K562 (cell line): ENCODE results near the gene MARCO.

Source experiments
- ARID1B ChIP-seq: fragments of 450-650 bp; IDR thresholded peaks from 2 replicates; pipeline ENCODE4 v1.6.1; 2016; ENCODE audit warnings: antibody characterized with exemption, mild to moderate bottlenecking, inconsistent platforms
- FOXK2 ChIP-seq, 2 experiments: fragments of 450-650 bp; IDR thresholded peaks in 1 of 2; conservative IDR thresholded peaks in 1 of 2; 2 replicates each; pipeline ENCODE4 v1.6.1; 2016; ENCODE audit warnings: low read depth in 2 of 2, mild to moderate bottlenecking in 1 of 2
- FOXM1 ChIP-seq, 2 experiments: fragments of 450-650 bp in 1 of 2; sonication (generic) in 1 of 2; formaldehyde crosslinking in 1 of 2; IDR thresholded peaks; 2 replicates each; pipeline versions ENCODE4 v1.6.1 to v1.9.0; 2017 to 2022; ENCODE audit warnings: low read depth in 2 of 2, mild to moderate bottlenecking in 2 of 2, missing genetic modification reagents in 1 of 2, moderate library complexity in 1 of 2
- FOXP1 ChIP-seq: sonication (generic); formaldehyde crosslinking; IDR thresholded peaks from 2 replicates; pipeline ENCODE4 v1.8.0; 2022; ENCODE audit warnings: mild to moderate bottlenecking, missing genetic modification reagents
- IFI16 ChIP-seq: fragments of 250-450 bp; sonication (Bioruptor Pico); IDR thresholded peaks from 2 replicates; pipeline ENCODE4 v2.1.2; 2022; ENCODE audit warnings: mild to moderate bottlenecking, inconsistent platforms
- NCOA1 ChIP-seq: fragments of 450-650 bp; IDR thresholded peaks from 2 replicates; pipeline ENCODE4 v1.6.1; 2016; ENCODE audit warnings: low read depth
- POLR2AphosphoS5 ChIP-seq: IDR thresholded peaks from 2 replicates; pipeline ENCODE4 v1.6.1; 2011; ENCODE audit warnings: mild to moderate bottlenecking, low read depth, low read length, moderate library complexity; ENCODE audit not compliant: control insufficient read depth, insufficient read depth
- TAF1 ChIP-seq: IDR thresholded peaks from 2 replicates; pipeline ENCODE4 v1.6.1; 2011; ENCODE audit warnings: mild to moderate bottlenecking, low read length, moderate library complexity; ENCODE audit not compliant: insufficient read depth, control insufficient read depth, severe bottlenecking; ENCODE audit errors: extremely low read depth
- ZNF384 ChIP-seq: IDR thresholded peaks from 2 replicates; pipeline ENCODE4 v1.6.1; 2012; ENCODE audit warnings: low read depth, low read length, improper control_type of control experiment
- TF ChIP-seq, protein P1 (sequence below), 2 experiments: fragments of 150-350 bp in 1 of 2; IDR thresholded peaks; 2 replicates each; pipeline ENCODE4 v1.6.1; 2012 to 2016; ENCODE audit warnings: low read depth in 2 of 2, low read length in 2 of 2, mild to moderate bottlenecking in 1 of 2, moderate library complexity in 1 of 2
- TF ChIP-seq, protein P2 (sequence below): sonication (generic); formaldehyde crosslinking; IDR thresholded peaks from 2 replicates; pipeline ENCODE4 v1.5.0; 2020; ENCODE audit warnings: missing genetic modification reagents
- TF ChIP-seq, protein P3 (sequence below): sonication (generic); formaldehyde crosslinking; IDR thresholded peaks from 2 replicates; pipeline ENCODE4 v1.9.0; 2022; ENCODE audit warnings: mild to moderate bottlenecking, missing genetic modification reagents
- TF ChIP-seq, protein P4 (sequence below), 3 experiments: IDR thresholded peaks in 2 of 3; conservative IDR thresholded peaks in 1 of 3; 2 replicates each; pipeline ENCODE4 v1.5.1; 2011 to 2012; ENCODE audit warnings: low read length in 3 of 3, mild to moderate bottlenecking in 3 of 3, control low read depth in 2 of 3, improper control_type of control experiment in 1 of 3, inconsistent platforms in 1 of 3, low read depth in 1 of 3, mixed read lengths in 1 of 3, moderate library complexity in 1 of 3; ENCODE audit not compliant: insufficient read depth in 2 of 3

DNA sequence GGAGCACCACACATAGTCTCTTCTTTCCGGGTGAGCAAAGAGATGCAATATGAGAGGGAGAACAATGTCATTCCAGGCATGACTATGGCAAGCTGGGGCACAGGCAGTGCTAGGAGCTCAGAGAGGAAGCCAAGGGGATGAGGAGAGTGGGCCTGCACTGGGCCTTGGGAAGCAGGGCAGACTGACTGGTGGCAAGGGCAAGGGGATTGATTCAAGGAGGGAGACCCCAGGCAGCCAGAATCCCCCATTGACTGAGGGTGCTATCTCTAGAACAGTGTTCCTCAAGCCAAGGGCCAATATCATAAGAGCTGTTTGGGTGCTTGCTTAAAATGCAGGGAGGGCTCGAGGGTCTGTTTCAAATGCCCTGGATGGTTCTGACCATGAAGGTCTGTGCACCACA is 36.1 kb downstream of the MARCO start:
- TF ChIP-seq NCOA1 (no peak), IFI16 (CRISPR knock-in tag) (no peak), FOXP1 (CRISPR knock-in tag) (no peak), ZNF384 (no peak), FOXM1 (IDR thresholded peaks at IDR 0.05; ENCODE audit: low read depth) (no peak), FOXM1 (CRISPR knock-in tag; IDR thresholded peaks at IDR 0.05; ENCODE audit: low read depth) (no peak), ARID1B (no peak), TAF1 (no peak), POLR2AphosphoS5 (no peak), FOXK2 (conservative IDR thresholded peaks at IDR 0.05 in 1 of 2, IDR thresholded peaks at IDR 0.05 in 1 of 2; ENCODE audit: low read depth in 2 of 2) (no peak)
- TF ChIP-seq, protein P1, sequence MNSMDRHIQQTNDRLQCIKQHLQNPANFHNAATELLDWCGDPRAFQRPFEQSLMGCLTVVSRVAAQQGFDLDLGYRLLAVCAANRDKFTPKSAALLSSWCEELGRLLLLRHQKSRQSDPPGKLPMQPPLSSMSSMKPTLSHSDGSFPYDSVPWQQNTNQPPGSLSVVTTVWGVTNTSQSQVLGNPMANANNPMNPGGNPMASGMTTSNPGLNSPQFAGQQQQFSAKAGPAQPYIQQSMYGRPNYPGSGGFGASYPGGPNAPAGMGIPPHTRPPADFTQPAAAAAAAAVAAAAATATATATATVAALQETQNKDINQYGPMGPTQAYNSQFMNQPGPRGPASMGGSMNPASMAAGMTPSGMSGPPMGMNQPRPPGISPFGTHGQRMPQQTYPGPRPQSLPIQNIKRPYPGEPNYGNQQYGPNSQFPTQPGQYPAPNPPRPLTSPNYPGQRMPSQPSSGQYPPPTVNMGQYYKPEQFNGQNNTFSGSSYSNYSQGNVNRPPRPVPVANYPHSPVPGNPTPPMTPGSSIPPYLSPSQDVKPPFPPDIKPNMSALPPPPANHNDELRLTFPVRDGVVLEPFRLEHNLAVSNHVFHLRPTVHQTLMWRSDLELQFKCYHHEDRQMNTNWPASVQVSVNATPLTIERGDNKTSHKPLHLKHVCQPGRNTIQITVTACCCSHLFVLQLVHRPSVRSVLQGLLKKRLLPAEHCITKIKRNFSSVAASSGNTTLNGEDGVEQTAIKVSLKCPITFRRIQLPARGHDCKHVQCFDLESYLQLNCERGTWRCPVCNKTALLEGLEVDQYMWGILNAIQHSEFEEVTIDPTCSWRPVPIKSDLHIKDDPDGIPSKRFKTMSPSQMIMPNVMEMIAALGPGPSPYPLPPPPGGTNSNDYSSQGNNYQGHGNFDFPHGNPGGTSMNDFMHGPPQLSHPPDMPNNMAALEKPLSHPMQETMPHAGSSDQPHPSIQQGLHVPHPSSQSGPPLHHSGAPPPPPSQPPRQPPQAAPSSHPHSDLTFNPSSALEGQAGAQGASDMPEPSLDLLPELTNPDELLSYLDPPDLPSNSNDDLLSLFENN (IDR thresholded peaks at IDR 0.05; ENCODE audit: low read depth in 2 of 2, low read length in 2 of 2), result no peak
- TF ChIP-seq, protein P2, sequence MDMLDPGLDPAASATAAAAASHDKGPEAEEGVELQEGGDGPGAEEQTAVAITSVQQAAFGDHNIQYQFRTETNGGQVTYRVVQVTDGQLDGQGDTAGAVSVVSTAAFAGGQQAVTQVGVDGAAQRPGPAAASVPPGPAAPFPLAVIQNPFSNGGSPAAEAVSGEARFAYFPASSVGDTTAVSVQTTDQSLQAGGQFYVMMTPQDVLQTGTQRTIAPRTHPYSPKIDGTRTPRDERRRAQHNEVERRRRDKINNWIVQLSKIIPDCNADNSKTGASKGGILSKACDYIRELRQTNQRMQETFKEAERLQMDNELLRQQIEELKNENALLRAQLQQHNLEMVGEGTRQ, result no peak
- TF ChIP-seq, protein P3, sequence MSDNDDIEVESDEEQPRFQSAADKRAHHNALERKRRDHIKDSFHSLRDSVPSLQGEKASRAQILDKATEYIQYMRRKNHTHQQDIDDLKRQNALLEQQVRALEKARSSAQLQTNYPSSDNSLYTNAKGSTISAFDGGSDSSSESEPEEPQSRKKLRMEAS (CRISPR knock-in tag), result no peak
- TF ChIP-seq, protein P4, sequence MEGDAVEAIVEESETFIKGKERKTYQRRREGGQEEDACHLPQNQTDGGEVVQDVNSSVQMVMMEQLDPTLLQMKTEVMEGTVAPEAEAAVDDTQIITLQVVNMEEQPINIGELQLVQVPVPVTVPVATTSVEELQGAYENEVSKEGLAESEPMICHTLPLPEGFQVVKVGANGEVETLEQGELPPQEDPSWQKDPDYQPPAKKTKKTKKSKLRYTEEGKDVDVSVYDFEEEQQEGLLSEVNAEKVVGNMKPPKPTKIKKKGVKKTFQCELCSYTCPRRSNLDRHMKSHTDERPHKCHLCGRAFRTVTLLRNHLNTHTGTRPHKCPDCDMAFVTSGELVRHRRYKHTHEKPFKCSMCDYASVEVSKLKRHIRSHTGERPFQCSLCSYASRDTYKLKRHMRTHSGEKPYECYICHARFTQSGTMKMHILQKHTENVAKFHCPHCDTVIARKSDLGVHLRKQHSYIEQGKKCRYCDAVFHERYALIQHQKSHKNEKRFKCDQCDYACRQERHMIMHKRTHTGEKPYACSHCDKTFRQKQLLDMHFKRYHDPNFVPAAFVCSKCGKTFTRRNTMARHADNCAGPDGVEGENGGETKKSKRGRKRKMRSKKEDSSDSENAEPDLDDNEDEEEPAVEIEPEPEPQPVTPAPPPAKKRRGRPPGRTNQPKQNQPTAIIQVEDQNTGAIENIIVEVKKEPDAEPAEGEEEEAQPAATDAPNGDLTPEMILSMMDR (IDR thresholded peaks at IDR 0.05 in 2 of 3, conservative IDR thresholded peaks at IDR 0.05 in 1 of 3; ENCODE audit: insufficient read depth in 2 of 3, low read depth in 1 of 3, low read length in 3 of 3), result no peak
